K562 (cell line): ENCODE results near the gene DPAGT1. TPM values are rescaled to one million over a fixed set of nuclear protein-coding genes. Genes with fewer than 3 reads are reported as not detected.

Experiments
- CREM ChIP-seq: IDR thresholded peaks from 2 replicates; pipeline ENCODE4 v1.6.1; 2014; ENCODE audit warnings: antibody characterized with exemption, low read depth
- FOXP4 ChIP-seq: sonication (generic); formaldehyde crosslinking; IDR thresholded peaks from 2 replicates; pipeline ENCODE4 v1.8.0; 2022; ENCODE audit warnings: mild to moderate bottlenecking, missing genetic modification reagents, borderline replicate concordance
- GABPB1 ChIP-seq: sonication (generic); formaldehyde crosslinking; IDR thresholded peaks from 2 replicates; pipeline ENCODE4 v1.8.0; 2022; ENCODE audit warnings: mild to moderate bottlenecking, missing genetic modification reagents
- HCFC1 ChIP-seq: IDR thresholded peaks from 2 replicates; pipeline ENCODE4 v1.6.1; 2012; ENCODE audit warnings: low read depth, low read length, improper control_type of control experiment
- NUFIP1 ChIP-seq: fragments of 450-650 bp; IDR thresholded peaks from 2 replicates; pipeline ENCODE4 v1.6.1; 2018; ENCODE audit not compliant: partially characterized antibody
- RBM22 ChIP-seq: fragments of 200-400 bp; formaldehyde crosslinking; IDR thresholded peaks from 2 replicates; pipeline ENCODE4 v1.6.1; 2018; ENCODE audit warnings: low read length, low read depth; ENCODE audit not compliant: poor library complexity, severe bottlenecking
- SIRT6 ChIP-seq: IDR thresholded peaks from one replicate; pipeline ENCODE4 v1.6.1; 2012; ENCODE audit warnings: low read depth, mild to moderate bottlenecking, control low read depth, inconsistent platforms, low read length, moderate library complexity
- SMAD4 ChIP-seq: fragments of 250-450 bp; sonication (Bioruptor Pico); conservative IDR thresholded peaks from 2 replicates; pipeline ENCODE4 v1.8.0; 2021; ENCODE audit warnings: inconsistent platforms, mild to moderate bottlenecking, moderate library complexity
- SRF ChIP-seq, 2 experiments: fragments of 250-450, 450-650 bp in 1 of 2; sonication (Bioruptor Pico) in 1 of 2; sonication (generic) in 1 of 2; formaldehyde crosslinking; IDR thresholded peaks; 2 replicates each; pipeline versions ENCODE4 v1.5.0 to v1.5.1; 2020 to 2022; ENCODE audit warnings: mild to moderate bottlenecking in 1 of 2, missing genetic modification reagents in 1 of 2
- STAT5A ChIP-seq: IDR thresholded peaks from 2 replicates; pipeline ENCODE4 v1.6.1; 2012; ENCODE audit warnings: low read length, inconsistent platforms, borderline replicate concordance
- STAT6 ChIP-seq: sonication (generic); formaldehyde crosslinking; IDR thresholded peaks from 2 replicates; pipeline ENCODE4 v1.8.1; 2023; ENCODE audit warnings: mild to moderate bottlenecking, missing genetic modification reagents
- polyA plus RNA-seq, 8 experiments: library from polyadenylated mRNA; depleted of rRNA in 4 of 8; stranded (reverse) in 5 of 8; unstranded in 3 of 8; fragments of >200 nt; fragmentation: Nextera tagmentation in 2 of 8; fragmentation: Illumina TruSeq in 1 of 8; extraction: Ambion mirVana in 2 of 8; extraction: Trizol in 1 of 8; gene quantifications; 2 replicates each; pipeline versions ENCODE4 v1.2.1 to v1.2.3, GENCODE V29; 2011 to 2014; ENCODE audit warnings: inconsistent platforms in 1 of 8, missing spikeins in 1 of 8
- total RNA-seq, 7 experiments: library from RNA; depleted of rRNA in 6 of 7; stranded (reverse); fragments of >200 nt in 6 of 7; fragmentation: Illumina TruSeq in 2 of 7; extraction: Trizol in 2 of 7; gene quantifications; 2 replicates each; pipeline versions ENCODE4 v1.2.1 to v1.2.3, GENCODE V29; 2011 to 2021; ENCODE audit warnings: low replicate concordance in 1 of 7
- TF ChIP-seq, protein P1 (sequence below): IDR thresholded peaks from 2 replicates; pipeline ENCODE4 v1.6.1; 2011; ENCODE audit warnings: borderline replicate concordance, low read depth, mild to moderate bottlenecking, moderate library complexity, low read length; ENCODE audit not compliant: insufficient read depth, poor library complexity, severe bottlenecking
- TF ChIP-seq, protein P2 (sequence below): fragments of 450-650 bp; IDR thresholded peaks from 2 replicates; pipeline ENCODE4 v1.6.1; 2016; ENCODE audit warnings: antibody characterized with exemption
- TF ChIP-seq, protein P3 (sequence below): fragments of 250-450 bp; sonication (Bioruptor Pico); IDR thresholded peaks from 2 replicates; pipeline ENCODE4 v1.9.0; 2021; ENCODE audit warnings: mild to moderate bottlenecking, inconsistent platforms
- TF ChIP-seq, protein P4 (sequence below), 2 experiments: fragments of 450-650 bp; conservative IDR thresholded peaks; 2 replicates each; pipeline ENCODE4 v1.6.1; 2017; ENCODE audit warnings: mild to moderate bottlenecking in 2 of 2, moderate library complexity in 2 of 2

Gene DPAGT1
- total and polyA plus RNA-seq, 9 of the 15 experiments (the other 6 are each of a cell fraction or from before 2014, with no cell fraction given) = 29.9 to 135 (median 85.0) TPM

GRCh38 chr11:119094816-119095065, 6.9 kb downstream of the DPAGT1 start (continued):
- TF ChIP-seq, protein P1, sequence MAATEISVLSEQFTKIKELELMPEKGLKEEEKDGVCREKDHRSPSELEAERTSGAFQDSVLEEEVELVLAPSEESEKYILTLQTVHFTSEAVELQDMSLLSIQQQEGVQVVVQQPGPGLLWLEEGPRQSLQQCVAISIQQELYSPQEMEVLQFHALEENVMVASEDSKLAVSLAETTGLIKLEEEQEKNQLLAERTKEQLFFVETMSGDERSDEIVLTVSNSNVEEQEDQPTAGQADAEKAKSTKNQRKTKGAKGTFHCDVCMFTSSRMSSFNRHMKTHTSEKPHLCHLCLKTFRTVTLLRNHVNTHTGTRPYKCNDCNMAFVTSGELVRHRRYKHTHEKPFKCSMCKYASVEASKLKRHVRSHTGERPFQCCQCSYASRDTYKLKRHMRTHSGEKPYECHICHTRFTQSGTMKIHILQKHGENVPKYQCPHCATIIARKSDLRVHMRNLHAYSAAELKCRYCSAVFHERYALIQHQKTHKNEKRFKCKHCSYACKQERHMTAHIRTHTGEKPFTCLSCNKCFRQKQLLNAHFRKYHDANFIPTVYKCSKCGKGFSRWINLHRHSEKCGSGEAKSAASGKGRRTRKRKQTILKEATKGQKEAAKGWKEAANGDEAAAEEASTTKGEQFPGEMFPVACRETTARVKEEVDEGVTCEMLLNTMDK = peak; percentile 92
- TF ChIP-seq STAT6 (CRISPR knock-in tag) (no peak), HCFC1 (peak; percentile 46; the same call in 1 of the 2 replicates), CREM (0 out of 2 replicates have a peak, but pooled peaks have one; percentile 28), SIRT6 (peak; percentile 40), SMAD4 (CRISPR knock-in tag) (no peak), SRF (CRISPR knock-in tag; IDR thresholded peaks at IDR 0.05) (0 out of 4 replicates have a peak, but pooled peaks of 1 of the 2 experiments have one; percentile 92), RBM22 (no peak), NUFIP1 (no peak), FOXP4 (no peak), STAT5A (no peak), GABPB1 (CRISPR knock-in tag) (no peak)
- TF ChIP-seq, protein P2, sequence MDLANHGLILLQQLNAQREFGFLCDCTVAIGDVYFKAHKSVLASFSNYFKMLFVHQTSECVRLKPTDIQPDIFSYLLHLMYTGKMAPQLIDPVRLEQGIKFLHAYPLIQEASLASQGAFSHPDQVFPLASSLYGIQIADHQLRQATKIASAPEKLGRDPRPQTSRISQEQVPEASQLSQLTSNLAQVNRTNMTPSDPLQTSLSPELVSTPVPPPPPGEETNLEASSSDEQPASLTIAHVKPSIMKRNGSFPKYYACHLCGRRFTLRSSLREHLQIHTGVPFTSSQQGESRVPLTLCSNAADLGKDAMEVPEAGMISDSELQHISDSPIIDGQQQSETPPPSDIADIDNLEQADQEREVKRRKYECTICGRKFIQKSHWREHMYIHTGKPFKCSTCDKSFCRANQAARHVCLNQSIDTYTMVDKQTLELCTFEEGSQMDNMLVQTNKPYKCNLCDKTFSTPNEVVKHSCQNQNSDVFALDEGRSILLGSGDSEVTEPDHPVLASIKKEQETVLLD = 0 out of 2 replicates have a peak, but pooled peaks have one; percentile 36
- TF ChIP-seq, protein P3, sequence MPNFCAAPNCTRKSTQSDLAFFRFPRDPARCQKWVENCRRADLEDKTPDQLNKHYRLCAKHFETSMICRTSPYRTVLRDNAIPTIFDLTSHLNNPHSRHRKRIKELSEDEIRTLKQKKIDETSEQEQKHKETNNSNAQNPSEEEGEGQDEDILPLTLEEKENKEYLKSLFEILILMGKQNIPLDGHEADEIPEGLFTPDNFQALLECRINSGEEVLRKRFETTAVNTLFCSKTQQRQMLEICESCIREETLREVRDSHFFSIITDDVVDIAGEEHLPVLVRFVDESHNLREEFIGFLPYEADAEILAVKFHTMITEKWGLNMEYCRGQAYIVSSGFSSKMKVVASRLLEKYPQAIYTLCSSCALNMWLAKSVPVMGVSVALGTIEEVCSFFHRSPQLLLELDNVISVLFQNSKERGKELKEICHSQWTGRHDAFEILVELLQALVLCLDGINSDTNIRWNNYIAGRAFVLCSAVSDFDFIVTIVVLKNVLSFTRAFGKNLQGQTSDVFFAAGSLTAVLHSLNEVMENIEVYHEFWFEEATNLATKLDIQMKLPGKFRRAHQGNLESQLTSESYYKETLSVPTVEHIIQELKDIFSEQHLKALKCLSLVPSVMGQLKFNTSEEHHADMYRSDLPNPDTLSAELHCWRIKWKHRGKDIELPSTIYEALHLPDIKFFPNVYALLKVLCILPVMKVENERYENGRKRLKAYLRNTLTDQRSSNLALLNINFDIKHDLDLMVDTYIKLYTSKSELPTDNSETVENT = no peak
- TF ChIP-seq, protein P4, sequence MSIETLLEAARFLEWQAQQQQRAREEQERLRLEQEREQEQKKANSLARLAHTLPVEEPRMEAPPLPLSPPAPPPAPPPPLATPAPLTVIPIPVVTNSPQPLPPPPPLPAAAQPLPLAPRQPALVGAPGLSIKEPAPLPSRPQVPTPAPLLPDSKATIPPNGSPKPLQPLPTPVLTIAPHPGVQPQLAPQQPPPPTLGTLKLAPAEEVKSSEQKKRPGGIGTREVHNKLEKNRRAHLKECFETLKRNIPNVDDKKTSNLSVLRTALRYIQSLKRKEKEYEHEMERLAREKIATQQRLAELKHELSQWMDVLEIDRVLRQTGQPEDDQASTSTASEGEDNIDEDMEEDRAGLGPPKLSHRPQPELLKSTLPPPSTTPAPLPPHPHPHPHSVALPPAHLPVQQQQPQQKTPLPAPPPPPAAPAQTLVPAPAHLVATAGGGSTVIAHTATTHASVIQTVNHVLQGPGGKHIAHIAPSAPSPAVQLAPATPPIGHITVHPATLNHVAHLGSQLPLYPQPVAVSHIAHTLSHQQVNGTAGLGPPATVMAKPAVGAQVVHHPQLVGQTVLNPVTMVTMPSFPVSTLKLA (conservative IDR thresholded peaks at IDR 0.05) = no peak
